ENCODE measurements around the gene SHH.
"Not testable (repeated sequence)": the region's sequence is repeated elsewhere in the genome, so short reads cannot be mapped to it uniquely, and the experiment has no call there.

GRCh38 chr7:155838312-155838711 lies 26.0 kb upstream of the SHH start:
- not testable (repeated sequence) for TF ChIP-seq CTCF, POLR2A (IDR thresholded peaks at IDR 0.05)

Data from prostate gland (tissue), 2 donors.